ENCODE data around the gene EFCC1. TPM values are rescaled to one million over a fixed set of nuclear protein-coding genes. Genes with fewer than 3 reads are reported as not detected.

EFCC1 gene
- polyA plus RNA-seq, 1 experiment, result not detected

- no peaks in the 10 kb centered on the region for H3K36me3 ChIP-seq (ENCODE audit: control insufficient read depth, insufficient read depth, low read length)
- no peak for TF ChIP-seq CTCF (IDR thresholded peaks at IDR 0.05; ENCODE audit: insufficient read depth, low read depth, low read length)
- no peak overlapping the region for H3K4me3 ChIP-seq (ENCODE audit: low read depth, low read length)
- no peak for DNase-seq (ENCODE audit: low read depth)
- ChIA-PET CTCF (interaction anchor here (0.5 to 1.4 kb wide), 3 partner anchors 11 to 109 kb away, joined by 3 to 4 read pairs (median 3); no protein-coding TSS in a partner anchor), POLR2A (no interaction called here)
- peaks cover 2% of the 10 kb centered on the region for H3K27me3 ChIP-seq (ENCODE audit: control insufficient read depth, insufficient read depth, low read length)
These were observed 77.4 kb downstream of the EFCC1 start for GRCh38 chr3:129078510-129078909.

GRCh38 chr3:129081503-129081902, 80.4 kb downstream of the EFCC1 start:
- CTCF ChIA-PET, result no interaction called here
- Histone ChIP-seq H3K4me3 (ENCODE audit: low read depth, low read length) (no peak overlapping the region), H3K36me3 (ENCODE audit: control insufficient read depth, insufficient read depth, low read length) (no peaks in the 10 kb centered on the region), H3K27me3 (ENCODE audit: control insufficient read depth, insufficient read depth, low read length) (peaks cover 2% of the 10 kb centered on the region)
- TF ChIP-seq CTCF (IDR thresholded peaks at IDR 0.05; ENCODE audit: insufficient read depth, low read depth, low read length), result no peak
- DNase-seq (ENCODE audit: low read depth), result no peak
- POLR2A ChIA-PET, result no interaction called here

- no peak for DNase-seq (ENCODE audit: low read depth)
- H3K36me3 ChIP-seq (ENCODE audit: control insufficient read depth, insufficient read depth, low read length), result no peaks in the 10 kb centered on the region
- POLR2A ChIA-PET, result no interaction called here
- CTCF ChIA-PET, result no interaction called here
- no peak overlapping the region for H3K4me3 ChIP-seq (ENCODE audit: low read depth, low read length)
- no peak for TF ChIP-seq CTCF (IDR thresholded peaks at IDR 0.05; ENCODE audit: insufficient read depth, low read depth, low read length)
- H3K27me3 ChIP-seq (ENCODE audit: control insufficient read depth, insufficient read depth, low read length), result peaks cover 2% of the 10 kb centered on the region
These were observed 80.9 kb downstream of the EFCC1 start for GRCh38 chr3:129082026-129082425.

DNA sequence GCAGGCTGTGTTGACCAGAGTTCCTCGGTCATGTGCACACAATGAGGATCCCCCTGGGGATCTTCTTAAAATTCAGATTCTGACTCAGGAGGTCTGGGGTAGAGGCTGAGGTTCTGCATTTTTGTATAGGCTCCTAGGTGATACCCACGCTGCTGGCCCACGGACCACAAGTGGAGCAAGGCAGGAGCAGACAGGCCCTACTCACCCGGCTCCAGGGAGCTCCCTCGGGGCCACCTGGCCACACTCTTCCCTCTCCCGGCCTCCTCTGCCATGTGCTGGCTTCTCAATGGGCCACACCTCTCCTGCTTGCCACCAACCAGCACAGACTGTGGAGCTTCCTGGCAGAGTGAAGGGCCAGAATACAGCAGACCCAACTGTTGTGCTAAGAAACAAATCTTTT, 83.4 kb downstream of the EFCC1 start:
- CTCF ChIA-PET, result no interaction called here
- TF ChIP-seq CTCF (IDR thresholded peaks at IDR 0.05; ENCODE audit: insufficient read depth, low read depth, low read length), result no peak
- POLR2A ChIA-PET, result no interaction called here
- Histone ChIP-seq H3K4me3 (ENCODE audit: low read depth, low read length) (no peak overlapping the region), H3K27me3 (ENCODE audit: control insufficient read depth, insufficient read depth, low read length) (peaks cover 2% of the 10 kb centered on the region), H3K36me3 (ENCODE audit: control insufficient read depth, insufficient read depth, low read length) (no peaks in the 10 kb centered on the region)
- no peak for DNase-seq (ENCODE audit: low read depth)

DNA sequence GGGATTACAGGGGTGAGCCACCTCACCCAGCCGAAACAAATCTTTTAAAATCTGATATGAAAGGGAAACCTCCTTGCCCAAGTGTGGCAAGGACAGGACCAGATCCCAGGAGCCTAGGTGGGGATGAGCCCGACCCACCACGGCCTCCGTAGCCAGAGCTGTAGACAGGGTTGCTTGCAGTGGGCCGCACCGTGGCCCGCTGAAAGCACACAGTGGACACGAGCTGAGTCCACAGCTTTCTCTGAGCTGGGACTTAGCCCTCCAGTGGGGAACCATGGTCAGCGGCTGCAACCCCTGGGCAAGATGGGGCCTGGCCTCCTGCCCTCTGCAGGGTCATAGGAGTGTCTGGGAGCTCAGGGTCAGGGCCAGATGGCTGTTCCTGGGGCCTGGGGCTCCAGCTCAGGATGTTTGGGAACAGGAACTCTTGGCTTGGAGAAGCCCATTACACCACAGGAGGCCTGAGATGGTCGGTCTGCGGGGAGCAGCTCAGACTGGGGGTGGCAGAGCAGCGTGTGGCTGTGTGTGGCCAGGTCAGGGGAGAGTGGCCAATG, 84.1 kb downstream of the EFCC1 start:
- no peaks in the 10 kb centered on the region for H3K36me3 ChIP-seq (ENCODE audit: control insufficient read depth, insufficient read depth, low read length)
- no peak for DNase-seq (ENCODE audit: low read depth)
- ChIA-PET POLR2A (no interaction called here), CTCF (interaction anchor here (1.3 kb wide), 1 partner anchor 10 kb away, joined by 3 read pairs; no protein-coding TSS in a partner anchor)
- no peak for TF ChIP-seq CTCF (IDR thresholded peaks at IDR 0.05; ENCODE audit: insufficient read depth, low read depth, low read length)
- peaks cover 2% of the 10 kb centered on the region for H3K27me3 ChIP-seq (ENCODE audit: control insufficient read depth, insufficient read depth, low read length)
- no peak overlapping the region for H3K4me3 ChIP-seq (ENCODE audit: low read depth, low read length)
